ENCODE results near the gene SDK2.

DNA sequence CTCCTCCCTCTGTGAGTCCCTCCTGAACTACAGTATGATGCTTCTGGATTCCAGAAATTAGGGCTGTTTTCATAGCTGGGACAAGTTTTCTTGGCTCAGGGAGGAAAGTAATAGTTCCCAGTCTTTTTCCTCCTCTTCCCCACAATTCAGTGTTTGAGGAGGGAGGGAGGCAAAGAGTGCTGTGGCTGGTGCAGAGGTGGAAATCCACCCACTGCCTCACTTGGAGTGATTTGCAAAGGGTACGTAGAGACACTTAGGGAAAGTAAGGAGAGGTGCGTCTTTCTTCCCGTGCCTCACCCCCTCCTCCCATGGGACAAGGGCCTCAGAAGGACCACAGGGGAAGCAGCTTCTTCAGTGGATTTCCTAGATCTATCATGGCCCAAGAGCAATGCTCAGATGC, 21.9 kb downstream of the SDK2 start:
- TF ChIP-seq, protein P1, sequence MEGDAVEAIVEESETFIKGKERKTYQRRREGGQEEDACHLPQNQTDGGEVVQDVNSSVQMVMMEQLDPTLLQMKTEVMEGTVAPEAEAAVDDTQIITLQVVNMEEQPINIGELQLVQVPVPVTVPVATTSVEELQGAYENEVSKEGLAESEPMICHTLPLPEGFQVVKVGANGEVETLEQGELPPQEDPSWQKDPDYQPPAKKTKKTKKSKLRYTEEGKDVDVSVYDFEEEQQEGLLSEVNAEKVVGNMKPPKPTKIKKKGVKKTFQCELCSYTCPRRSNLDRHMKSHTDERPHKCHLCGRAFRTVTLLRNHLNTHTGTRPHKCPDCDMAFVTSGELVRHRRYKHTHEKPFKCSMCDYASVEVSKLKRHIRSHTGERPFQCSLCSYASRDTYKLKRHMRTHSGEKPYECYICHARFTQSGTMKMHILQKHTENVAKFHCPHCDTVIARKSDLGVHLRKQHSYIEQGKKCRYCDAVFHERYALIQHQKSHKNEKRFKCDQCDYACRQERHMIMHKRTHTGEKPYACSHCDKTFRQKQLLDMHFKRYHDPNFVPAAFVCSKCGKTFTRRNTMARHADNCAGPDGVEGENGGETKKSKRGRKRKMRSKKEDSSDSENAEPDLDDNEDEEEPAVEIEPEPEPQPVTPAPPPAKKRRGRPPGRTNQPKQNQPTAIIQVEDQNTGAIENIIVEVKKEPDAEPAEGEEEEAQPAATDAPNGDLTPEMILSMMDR (IDR thresholded peaks at IDR 0.05): no peak
- TF ChIP-seq, protein P2, sequence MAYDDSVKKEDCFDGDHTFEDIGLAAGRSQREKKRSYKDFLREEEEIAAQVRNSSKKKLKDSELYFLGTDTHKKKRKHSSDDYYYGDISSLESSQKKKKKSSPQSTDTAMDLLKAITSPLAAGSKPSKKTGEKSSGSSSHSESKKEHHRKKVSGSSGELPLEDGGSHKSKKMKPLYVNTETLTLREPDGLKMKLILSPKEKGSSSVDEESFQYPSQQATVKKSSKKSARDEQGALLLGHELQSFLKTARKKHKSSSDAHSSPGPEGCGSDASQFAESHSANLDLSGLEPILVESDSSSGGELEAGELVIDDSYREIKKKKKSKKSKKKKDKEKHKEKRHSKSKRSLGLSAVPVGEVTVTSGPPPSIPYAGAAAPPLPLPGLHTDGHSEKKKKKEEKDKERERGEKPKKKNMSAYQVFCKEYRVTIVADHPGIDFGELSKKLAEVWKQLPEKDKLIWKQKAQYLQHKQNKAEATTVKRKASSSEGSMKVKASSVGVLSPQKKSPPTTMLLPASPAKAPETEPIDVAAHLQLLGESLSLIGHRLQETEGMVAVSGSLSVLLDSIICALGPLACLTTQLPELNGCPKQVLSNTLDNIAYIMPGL (CRISPR knock-in tag; IDR thresholded peaks at IDR 0.05; ENCODE audit: borderline replicate concordance): no peak
- TF ChIP-seq GATA3 (IDR thresholded peaks at IDR 0.05; ENCODE audit: borderline replicate concordance) (no peak), POLR2A (IDR thresholded peaks at IDR 0.05; ENCODE audit: low read length) (no peak), HEYL (CRISPR knock-in tag; IDR thresholded peaks at IDR 0.05) (no peak), RAD21 (conservative IDR thresholded peaks at IDR 0.05 in 1 of 2, IDR thresholded peaks at IDR 0.05 in 1 of 2) (no peak)

All from A549 (cell line).